Measurements from ENCODE around the gene CSF1.

CSF1 gene

DNA sequence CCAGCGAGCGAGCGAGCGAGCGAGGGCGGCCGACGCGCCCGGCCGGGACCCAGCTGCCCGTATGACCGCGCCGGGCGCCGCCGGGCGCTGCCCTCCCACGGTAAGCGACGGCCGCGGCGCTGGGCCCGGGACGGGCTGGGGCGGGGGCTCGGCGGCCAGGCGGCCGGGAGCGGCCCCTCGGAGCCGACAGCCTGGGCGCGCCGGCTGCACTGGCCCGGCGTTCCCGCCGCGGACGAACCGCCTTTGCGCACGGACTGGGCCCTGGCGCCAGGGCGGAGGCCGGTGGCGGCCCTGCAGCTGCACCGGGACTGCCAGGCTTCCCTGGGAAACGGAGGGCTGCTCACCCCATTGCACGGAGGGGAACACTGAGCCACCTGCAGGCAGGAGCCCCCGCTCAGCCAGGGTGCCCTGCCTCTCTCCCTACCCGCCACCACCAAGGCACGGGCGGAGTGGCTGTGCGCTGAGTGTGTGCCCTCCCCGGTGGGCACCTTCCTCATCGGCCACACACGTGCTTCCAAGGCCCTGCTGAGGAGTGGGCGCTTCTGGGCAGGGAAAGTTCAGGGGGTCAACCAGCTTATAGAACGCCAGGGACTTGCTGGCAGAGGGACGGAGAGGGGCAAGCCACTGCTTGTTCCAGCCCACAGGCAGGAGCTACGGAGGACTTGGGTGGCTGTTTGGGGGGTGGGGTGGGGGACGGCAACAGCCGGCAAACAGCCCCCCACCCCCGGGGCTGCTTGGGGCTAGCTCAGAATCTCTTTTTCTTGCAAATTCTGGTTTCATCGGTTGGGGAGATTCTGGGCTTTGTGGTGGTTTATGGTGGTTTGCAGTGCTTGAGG is 532 bp downstream of the CSF1 start:
- Histone ChIP-seq H3K27me3 (ENCODE audit: control insufficient read depth, insufficient read depth, low read length) (peaks cover 15% of the 10 kb centered on the region), H3K4me3 (ENCODE audit: low read length) (peak overlapping the region; percentile 49; the same call in 1 of the 2 replicates), H3K36me3 (ENCODE audit: control insufficient read depth, insufficient read depth, low read length) (no peaks in the 10 kb centered on the region), H3K9me3 (ENCODE audit: control insufficient read depth, insufficient read depth, low read length) (no peaks in the 10 kb centered on the region), H3K27ac (ENCODE audit: low read length) (no peak overlapping the region), H3K4me1 (ENCODE audit: control insufficient read depth, insufficient read depth, low read length) (no peaks in the 10 kb centered on the region; the same call in 1 of the 2 replicates)
- WGBS (ENCODE audit: insufficient coverage, insufficient read length) = no CpG with 5 or more reads among the region's 70 CpGs
- DNase-seq (ENCODE audit: low read depth, low spot score) = no peak

DNA sequence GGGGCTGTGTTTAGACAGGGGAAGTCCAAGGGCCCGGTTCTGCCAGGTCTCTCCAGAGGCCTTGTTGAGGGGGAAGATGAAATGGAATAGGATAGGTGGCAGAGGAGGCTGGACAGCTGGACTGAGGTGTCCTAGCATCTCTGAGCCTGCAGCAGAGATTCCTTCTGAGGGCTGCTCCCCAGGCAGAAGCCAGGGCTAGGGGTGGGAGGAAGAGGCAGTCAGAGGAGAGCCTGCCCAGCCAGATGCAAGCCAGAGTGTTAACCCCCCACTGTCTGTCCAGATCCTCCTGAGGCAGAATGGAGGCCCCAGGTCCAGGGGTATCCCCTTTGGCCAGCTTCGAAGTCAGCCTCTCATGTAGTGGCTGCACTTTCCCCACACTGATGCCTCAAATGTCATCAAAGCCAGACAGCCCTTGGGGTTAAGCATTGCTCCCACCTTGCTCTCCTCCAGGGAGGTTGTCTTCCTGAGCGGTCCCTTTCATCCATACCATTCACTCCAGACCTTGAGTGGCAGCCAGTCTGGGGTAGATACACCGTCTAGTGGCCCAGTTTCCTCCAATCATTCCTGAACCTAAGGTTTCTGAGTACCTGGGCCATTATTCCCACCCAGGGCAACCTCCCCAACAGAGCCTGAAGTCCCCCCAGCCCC is 1.7 kb downstream of the CSF1 start:
- Histone ChIP-seq H3K9me3 (ENCODE audit: control insufficient read depth, insufficient read depth, low read length) (no peaks in the 10 kb centered on the region), H3K4me1 (ENCODE audit: control insufficient read depth, insufficient read depth, low read length) (no peaks in the 10 kb centered on the region; the same call in 1 of the 2 replicates), H3K27me3 (ENCODE audit: control insufficient read depth, insufficient read depth, low read length) (peaks cover 15% of the 10 kb centered on the region), H3K36me3 (ENCODE audit: control insufficient read depth, insufficient read depth, low read length) (no peaks in the 10 kb centered on the region), H3K27ac (ENCODE audit: low read length) (no peak overlapping the region), H3K4me3 (ENCODE audit: low read length) (no peak overlapping the region)
- WGBS (ENCODE audit: insufficient coverage, insufficient read length) = no CpG with 5 or more reads among the region's 4 CpGs
- no peak for DNase-seq (ENCODE audit: low read depth, low spot score)

DNA sequence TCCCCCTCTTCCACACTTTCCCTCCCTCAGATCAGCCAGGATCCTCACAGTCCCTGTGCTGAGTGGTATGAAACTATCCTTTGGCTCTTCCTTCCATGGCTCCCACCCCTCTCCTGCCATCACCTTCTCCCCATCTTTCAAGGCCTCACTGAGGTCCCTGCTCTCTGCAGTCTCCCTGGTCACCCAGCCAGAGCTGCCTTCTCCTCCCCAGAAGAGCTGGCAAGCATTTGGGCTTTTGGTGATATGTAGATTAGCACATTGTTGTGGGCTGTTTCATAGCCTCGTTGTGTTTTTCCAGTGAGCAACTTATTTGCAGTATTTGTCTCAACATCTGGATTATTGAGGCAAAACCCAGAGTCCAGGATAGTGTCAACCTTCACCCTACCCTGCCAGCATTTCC is 2.2 kb downstream of the CSF1 start:
- Histone ChIP-seq H3K9me3 (ENCODE audit: control insufficient read depth, insufficient read depth, low read length) (no peaks in the 10 kb centered on the region), H3K36me3 (ENCODE audit: control insufficient read depth, insufficient read depth, low read length) (no peaks in the 10 kb centered on the region), H3K4me3 (ENCODE audit: low read length) (no peak overlapping the region), H3K27me3 (ENCODE audit: control insufficient read depth, insufficient read depth, low read length) (peaks cover 15% of the 10 kb centered on the region), H3K4me1 (ENCODE audit: control insufficient read depth, insufficient read depth, low read length) (no peaks in the 10 kb centered on the region; the same call in 1 of the 2 replicates), H3K27ac (ENCODE audit: low read length) (no peak overlapping the region)
- no peak for DNase-seq (ENCODE audit: low read depth, low spot score)
- no CpG with 5 or more reads among the region's 1 CpG for WGBS (ENCODE audit: insufficient coverage, insufficient read length)

GRCh38 chr1:109913360-109913879 is 2.8 kb downstream of the CSF1 start:
- no peak for DNase-seq (ENCODE audit: low read depth, low spot score)
- H3K9me3 ChIP-seq (ENCODE audit: control insufficient read depth, insufficient read depth, low read length) = no peaks in the 10 kb centered on the region
- H3K27me3 ChIP-seq (ENCODE audit: control insufficient read depth, insufficient read depth, low read length) = peaks cover 15% of the 10 kb centered on the region
- no peaks in the 10 kb centered on the region for H3K36me3 ChIP-seq (ENCODE audit: control insufficient read depth, insufficient read depth, low read length)
- no CpG with 5 or more reads among the region's 1 CpG for WGBS (ENCODE audit: insufficient coverage, insufficient read length)
- H3K4me1 ChIP-seq (ENCODE audit: control insufficient read depth, insufficient read depth, low read length) = no peaks in the 10 kb centered on the region; the same call in 1 of the 2 replicates
- H3K4me3 ChIP-seq (ENCODE audit: low read length) = no peak overlapping the region
- no peak overlapping the region for H3K27ac ChIP-seq (ENCODE audit: low read length)

DNA sequence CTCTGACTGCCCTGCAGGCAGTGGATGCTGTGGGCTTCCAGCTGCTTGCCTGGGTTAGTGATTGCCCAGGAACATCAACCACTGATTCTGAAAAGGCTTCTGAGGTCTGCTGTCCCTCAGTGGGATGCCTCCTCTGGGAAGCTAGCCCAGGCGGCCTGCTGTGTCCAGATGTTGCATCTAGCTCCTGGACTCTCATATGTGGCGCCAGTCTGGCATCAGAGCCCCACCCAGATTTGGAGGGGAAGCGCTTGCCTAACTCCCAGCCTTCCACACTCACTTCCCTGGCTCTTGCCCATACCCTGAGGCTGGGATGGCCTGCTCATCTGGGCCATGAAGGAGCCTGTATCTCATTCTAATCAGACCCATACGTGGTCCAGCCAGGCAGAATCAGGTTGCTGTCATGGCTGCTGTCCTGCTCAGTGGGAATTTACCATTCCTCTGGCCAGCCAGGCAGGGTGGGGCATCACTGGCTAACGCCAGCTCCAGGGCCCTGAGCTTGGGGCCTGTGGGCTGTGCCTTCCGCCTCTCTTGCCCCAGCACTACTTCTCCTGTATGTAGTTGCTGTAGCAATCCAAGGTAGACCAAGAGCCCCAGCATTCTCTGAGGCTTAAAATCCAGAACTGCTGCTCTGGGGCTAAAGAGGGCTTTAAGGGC is 4.1 kb downstream of the CSF1 start:
- Histone ChIP-seq H3K4me1 (ENCODE audit: control insufficient read depth, insufficient read depth, low read length) (no peaks in the 10 kb centered on the region; the same call in 1 of the 2 replicates), H3K36me3 (ENCODE audit: control insufficient read depth, insufficient read depth, low read length) (no peaks in the 10 kb centered on the region), H3K27me3 (ENCODE audit: control insufficient read depth, insufficient read depth, low read length) (peaks cover 9% of the 10 kb centered on the region; the same call in 1 of the 2 replicates), H3K9me3 (ENCODE audit: control insufficient read depth, insufficient read depth, low read length) (no peaks in the 10 kb centered on the region), H3K27ac (ENCODE audit: low read length) (no peak overlapping the region), H3K4me3 (ENCODE audit: low read length) (no peak overlapping the region)
- no peak for DNase-seq (ENCODE audit: low read depth, low spot score)
- no CpG with 5 or more reads among the region's 6 CpGs for WGBS (ENCODE audit: insufficient coverage, insufficient read length)

DNA sequence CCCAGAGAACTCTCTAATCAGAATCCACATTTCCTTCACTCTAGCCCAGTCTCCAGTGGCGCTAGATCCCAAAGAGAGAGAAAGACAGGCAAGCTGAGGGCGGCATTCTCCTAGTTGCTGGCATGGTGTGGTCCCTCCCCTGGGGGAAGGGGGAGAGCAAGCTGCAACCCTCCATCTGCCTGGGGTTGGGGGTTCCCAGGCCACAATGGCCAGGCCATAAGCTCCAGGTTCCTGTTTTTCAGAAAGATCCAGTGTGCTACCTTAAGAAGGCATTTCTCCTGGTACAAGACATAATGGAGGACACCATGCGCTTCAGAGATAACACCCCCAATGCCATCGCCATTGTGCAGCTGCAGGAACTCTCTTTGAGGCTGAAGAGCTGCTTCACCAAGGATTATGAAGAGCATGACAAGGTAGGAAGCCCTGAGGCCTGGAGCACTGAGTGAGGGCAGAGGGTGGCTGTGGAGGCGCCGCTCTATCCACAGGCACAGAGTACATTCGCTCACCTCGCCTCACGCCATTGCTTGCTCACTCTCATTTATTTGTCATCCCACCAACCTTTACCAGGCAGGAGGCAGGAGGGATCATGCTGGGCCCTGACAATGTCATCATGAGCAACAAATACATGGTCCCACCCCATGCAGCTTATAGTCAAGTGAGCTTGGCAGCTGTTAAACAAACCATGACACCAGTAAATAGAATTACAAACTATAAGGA is 6.6 kb downstream of the CSF1 start:
- H3K27me3 ChIP-seq (ENCODE audit: control insufficient read depth, insufficient read depth, low read length) = no peaks in the 10 kb centered on the region; the same call in 1 of the 2 replicates
- H3K36me3 ChIP-seq (ENCODE audit: control insufficient read depth, insufficient read depth, low read length) = no peaks in the 10 kb centered on the region
- H3K4me1 ChIP-seq (ENCODE audit: control insufficient read depth, insufficient read depth, low read length) = no peaks in the 10 kb centered on the region
- no peaks in the 10 kb centered on the region for H3K9me3 ChIP-seq (ENCODE audit: control insufficient read depth, insufficient read depth, low read length)
- H3K27ac ChIP-seq (ENCODE audit: low read length) = no peak overlapping the region
- no CpG with 5 or more reads among the region's 9 CpGs for WGBS (ENCODE audit: insufficient coverage, insufficient read length)
- no peak overlapping the region for H3K4me3 ChIP-seq (ENCODE audit: low read length)
- no peak for DNase-seq (ENCODE audit: low read depth, low spot score)

DNA sequence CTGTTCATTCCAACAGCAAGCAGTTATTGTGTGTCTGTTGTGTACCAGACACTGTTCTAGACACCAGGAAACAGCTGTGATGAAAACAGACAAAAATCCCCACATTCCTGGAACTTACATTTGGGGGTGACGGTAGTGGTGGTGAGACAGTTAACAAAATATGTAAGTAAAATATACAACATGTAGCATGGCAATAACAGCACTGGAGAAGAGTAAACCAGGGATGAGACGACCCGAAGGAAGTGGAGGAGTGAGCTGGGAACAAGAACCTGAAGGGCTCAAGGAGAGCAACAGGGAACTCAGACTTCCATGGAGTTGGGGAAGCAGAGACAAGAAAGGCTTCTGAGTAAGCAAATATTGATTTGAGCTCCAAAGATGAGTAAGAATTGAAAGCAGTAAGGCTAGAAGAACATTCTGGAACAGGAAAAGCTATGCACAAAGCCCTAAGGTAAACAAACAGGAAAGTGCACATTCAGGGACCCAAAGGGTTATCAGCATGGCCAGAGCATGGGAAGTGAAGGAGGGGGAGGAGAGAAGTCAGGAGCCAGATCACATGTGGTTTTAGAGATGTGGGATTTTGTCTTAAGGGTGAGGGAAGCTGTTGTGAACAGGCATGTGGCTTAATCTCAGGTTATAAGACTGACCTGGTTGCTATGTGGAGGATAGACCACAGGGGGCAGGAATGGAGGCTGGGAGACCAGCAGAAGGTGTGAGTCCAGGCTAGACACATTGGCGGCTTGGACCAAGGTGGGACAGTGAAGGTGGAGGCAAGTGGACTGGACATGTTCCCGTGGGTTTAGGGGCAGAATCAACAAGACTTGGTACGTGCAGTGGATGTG is 7.3 kb downstream of the CSF1 start:
- no peak for DNase-seq (ENCODE audit: low read depth, low spot score)
- Histone ChIP-seq H3K27ac (ENCODE audit: low read length) (no peak overlapping the region), H3K4me3 (ENCODE audit: low read length) (no peak overlapping the region), H3K36me3 (ENCODE audit: control insufficient read depth, insufficient read depth, low read length) (no peaks in the 10 kb centered on the region), H3K4me1 (ENCODE audit: control insufficient read depth, insufficient read depth, low read length) (no peaks in the 10 kb centered on the region), H3K9me3 (ENCODE audit: control insufficient read depth, insufficient read depth, low read length) (no peaks in the 10 kb centered on the region), H3K27me3 (ENCODE audit: control insufficient read depth, insufficient read depth, low read length) (no peaks in the 10 kb centered on the region)
- WGBS (ENCODE audit: insufficient coverage, insufficient read length) = no CpG with 5 or more reads among the region's 6 CpGs

DNA sequence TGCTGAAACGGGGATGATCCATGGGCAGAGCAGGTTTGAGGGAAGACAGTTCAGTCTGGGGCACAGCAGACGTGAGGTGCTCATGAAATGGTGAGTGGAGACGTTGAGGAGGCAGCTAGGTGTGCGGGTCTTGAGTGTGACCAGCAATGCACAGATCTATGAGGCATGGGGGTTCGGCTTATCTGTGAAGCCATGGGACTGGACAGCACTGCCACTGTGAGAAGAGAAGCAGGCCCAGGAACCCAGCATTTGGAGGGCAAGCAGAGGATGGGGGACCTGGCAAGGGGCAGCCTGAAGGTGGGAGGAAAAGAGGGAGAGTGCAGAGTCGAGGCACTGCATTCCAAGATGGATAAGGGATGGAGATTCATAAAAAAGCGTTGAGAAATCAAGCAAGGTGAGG is 8.0 kb downstream of the CSF1 start:
- no peaks in the 10 kb centered on the region for H3K9me3 ChIP-seq (ENCODE audit: control insufficient read depth, insufficient read depth, low read length)
- no peaks in the 10 kb centered on the region for H3K4me1 ChIP-seq (ENCODE audit: control insufficient read depth, insufficient read depth, low read length)
- no peak for DNase-seq (ENCODE audit: low read depth, low spot score)
- H3K36me3 ChIP-seq (ENCODE audit: control insufficient read depth, insufficient read depth, low read length) = no peaks in the 10 kb centered on the region
- H3K27ac ChIP-seq (ENCODE audit: low read length) = no peak overlapping the region
- H3K4me3 ChIP-seq (ENCODE audit: low read length) = no peak overlapping the region
- H3K27me3 ChIP-seq (ENCODE audit: control insufficient read depth, insufficient read depth, low read length) = no peaks in the 10 kb centered on the region
- WGBS (ENCODE audit: insufficient coverage, insufficient read length) = no CpG with 5 or more reads among the region's 7 CpGs

DNA sequence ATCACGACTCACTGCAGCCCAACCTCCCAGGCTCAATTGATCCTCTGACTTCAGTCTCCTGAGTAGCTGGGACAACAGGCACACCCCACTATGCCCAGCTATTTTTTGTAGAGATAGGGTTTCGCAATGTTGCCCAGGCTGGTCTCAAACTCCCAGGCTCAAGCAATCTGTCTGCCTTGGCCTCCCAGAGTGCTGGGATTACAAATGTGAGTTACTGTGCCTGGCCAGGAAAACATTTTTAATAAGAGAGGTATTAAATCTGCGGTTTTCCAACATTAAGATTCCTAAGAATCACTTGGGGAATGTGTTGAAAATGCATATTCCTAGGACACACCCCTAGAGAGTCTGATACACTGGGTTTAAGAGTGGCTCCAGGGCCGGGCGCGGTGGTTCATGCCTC is 8.7 kb downstream of the CSF1 start:
- DNase-seq (ENCODE audit: low read depth, low spot score) = no peak
- Histone ChIP-seq H3K4me3 (ENCODE audit: low read length) (no peak overlapping the region), H3K27me3 (ENCODE audit: control insufficient read depth, insufficient read depth, low read length) (no peaks in the 10 kb centered on the region), H3K27ac (ENCODE audit: low read length) (no peak overlapping the region), H3K9me3 (ENCODE audit: control insufficient read depth, insufficient read depth, low read length) (no peaks in the 10 kb centered on the region), H3K4me1 (ENCODE audit: control insufficient read depth, insufficient read depth, low read length) (no peaks in the 10 kb centered on the region), H3K36me3 (ENCODE audit: control insufficient read depth, insufficient read depth, low read length) (no peaks in the 10 kb centered on the region)
- no CpG with 5 or more reads among the region's 6 CpGs for WGBS (ENCODE audit: insufficient coverage, insufficient read length)
